GM08714 (cell line): ENCODE results near the gene IL18RAP.

Experiments used
- H3K4me3 ChIP-seq: fragments of 200-500 bp; sonication (Bioruptor generic); 2 replicates; pipeline ENCODE4 v1.5.1; 2014; ENCODE audit warnings: mild to moderate bottlenecking, low read length, inconsistent platforms
- ZNF274 ChIP-seq: IDR thresholded peaks from 2 replicates; pipeline ENCODE4 v1.6.1; 2012; ENCODE audit warnings: mild to moderate bottlenecking, low read depth, low read length

IL18RAP gene

DNA sequence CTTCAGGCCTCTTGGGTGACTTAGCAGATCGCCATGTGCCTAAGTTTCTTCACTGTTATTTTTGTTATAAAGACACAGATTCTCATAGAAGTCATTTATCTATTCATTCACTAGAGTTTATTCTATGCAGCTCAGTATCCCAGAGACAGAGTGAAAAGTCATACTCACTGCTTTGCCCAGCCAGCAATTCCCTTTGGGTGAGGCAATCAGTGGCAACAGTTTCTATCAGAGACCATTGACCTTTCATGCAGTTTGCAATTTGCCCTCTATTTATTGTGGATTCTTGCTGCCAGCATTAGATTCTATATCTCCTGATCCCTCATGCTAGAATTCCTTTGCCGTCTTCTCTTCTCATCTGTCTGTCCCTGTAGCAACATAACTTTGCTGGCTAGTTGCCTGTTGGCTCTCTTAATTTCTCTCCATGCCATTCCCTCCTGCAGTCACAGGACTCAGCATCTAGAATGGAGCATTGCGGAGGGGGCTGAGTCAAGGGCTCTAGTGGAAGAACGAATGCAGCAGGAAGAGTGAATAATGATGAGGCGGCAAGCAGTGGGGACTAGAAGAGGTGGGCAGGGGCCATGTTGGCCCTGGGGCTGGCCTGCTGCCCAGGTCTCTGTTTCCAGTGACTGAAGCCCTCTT, 62.3 kb downstream of the IL18RAP start:
- no peak for TF ChIP-seq ZNF274
- no peak overlapping the region for H3K4me3 ChIP-seq

DNA sequence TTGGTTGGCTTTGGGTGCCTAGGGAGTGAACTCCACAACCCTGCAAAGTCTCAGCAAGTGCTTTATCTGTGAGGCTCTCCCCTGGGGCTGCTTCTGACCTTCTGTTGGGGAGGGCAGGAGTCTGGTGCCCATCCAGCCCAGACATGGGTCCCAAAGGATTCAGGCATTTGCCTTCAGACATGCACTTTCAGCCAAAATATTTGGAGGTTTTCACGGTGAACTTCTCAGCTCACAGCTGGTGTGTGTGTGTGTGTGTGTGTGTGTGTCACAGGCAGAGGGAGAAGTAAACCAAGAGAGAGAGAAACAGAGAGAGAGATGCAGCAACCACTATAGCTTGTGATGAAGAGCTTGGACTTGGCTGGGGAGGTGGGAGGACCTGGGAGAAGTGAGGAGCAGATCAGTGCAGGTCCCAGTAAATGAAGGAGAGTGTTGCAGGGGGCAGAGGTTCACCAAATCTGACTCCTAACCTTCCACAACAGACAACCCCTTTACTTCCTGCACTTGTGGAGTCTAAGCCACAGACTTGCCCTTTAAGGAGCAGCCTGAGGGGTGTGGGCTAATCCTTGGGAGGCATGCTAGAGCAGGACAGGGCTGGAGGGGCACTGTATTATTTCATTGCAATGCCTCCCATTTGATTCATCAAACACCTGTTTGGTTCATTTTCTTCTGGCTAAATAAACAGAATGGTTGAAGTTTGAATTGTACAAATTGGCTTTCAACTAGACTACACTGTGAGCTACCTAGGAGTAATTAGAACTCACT, 64.2 kb downstream of the IL18RAP start:
- no peak for TF ChIP-seq ZNF274
- no peak overlapping the region for H3K4me3 ChIP-seq

DNA sequence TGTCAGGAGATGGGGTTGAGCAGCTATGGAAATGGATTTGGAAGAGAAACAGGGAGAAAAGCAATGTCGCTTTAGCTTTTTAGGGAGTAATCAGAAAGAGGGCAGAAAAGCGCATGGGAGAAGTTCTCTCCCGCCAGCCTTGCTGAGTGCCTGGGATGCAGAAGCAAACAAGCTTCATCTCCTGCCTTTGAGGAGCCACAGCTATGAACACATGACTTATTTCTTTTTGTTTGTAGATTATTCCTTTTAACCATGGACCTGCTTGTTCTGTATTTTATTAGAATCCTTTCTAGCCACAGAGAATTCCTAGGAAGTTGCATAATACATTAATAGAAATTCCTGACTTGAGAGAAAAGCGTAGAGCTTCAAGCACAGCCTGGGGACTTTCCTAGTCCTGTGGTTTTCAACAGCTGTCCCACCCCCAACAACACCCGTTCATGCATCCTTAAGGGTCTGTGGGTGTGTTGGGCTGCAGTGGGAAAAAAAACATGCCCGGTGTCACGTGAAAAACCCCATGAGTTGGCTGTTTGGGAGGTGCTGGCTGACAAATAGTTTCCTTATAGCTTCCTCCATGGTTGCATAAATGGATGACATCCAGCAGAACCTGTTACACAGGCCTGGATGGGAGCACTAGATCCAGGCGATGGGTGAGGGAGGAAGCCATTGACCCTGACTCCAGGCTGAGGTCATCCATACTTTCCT, 65.0 kb downstream of the IL18RAP start:
- no peak for TF ChIP-seq ZNF274
- H3K4me3 ChIP-seq, result no peak overlapping the region

DNA sequence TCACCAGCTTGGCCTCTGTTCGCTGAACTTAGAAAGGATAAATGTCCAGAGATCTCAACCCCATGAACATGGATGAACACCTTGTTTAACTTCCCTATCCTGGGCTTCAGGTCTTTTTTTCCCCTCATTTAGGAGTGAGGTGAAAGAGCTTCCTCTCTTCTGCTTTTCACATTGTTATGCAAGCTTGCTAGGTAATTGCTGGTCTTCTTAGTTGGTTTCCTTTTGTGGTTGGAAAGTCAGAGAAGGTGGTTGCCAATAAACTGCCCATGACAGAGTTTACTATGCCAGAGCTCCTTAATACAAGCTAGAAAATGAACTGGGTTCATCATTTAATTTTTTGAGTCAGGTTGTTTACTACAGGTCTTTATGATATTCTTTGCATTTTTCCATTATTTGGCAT, 66.7 kb downstream of the IL18RAP start:
- TF ChIP-seq ZNF274, result no peak
- no peak overlapping the region for H3K4me3 ChIP-seq

DNA sequence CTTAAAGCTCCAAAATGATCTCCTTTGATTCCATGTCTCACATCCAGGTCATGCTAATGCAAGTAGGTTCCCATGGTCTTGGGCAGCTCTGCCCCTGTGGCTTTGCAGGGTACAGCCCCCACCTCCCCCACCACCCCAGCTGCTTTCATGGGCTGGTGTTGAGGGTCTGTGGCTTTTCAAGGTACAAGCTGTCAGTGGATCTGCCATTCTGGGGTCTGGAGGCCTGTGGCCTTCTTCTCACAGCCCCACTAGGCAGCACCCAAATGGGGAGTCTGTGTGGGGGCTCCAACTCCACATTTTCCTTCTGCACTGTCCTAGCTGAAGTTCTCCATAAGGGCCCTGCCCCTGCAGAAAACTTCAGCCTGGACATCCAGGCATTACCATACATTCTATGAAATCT, 69.0 kb downstream of the IL18RAP start:
- no peak for TF ChIP-seq ZNF274
- H3K4me3 ChIP-seq, result no peak overlapping the region

DNA sequence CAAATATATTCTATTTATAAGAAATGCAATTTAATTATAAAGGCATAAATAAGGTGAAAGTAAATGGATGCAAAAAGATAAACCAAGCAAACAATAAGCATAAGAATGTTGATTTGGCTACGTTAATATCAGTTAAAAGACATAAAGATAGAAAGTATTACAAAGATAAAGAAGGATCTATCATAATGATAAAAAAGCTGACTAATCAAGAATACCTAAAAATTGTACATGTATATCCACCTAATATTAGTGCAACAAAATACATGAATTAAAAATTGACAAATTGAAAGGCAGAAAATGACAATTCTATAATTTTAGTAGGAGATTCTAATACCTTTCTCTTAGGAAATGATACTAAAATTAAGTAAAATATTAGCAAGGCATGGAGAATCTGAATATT, 71.6 kb downstream of the IL18RAP start:
- H3K4me3 ChIP-seq, result no peak overlapping the region
- no peak for TF ChIP-seq ZNF274

DNA sequence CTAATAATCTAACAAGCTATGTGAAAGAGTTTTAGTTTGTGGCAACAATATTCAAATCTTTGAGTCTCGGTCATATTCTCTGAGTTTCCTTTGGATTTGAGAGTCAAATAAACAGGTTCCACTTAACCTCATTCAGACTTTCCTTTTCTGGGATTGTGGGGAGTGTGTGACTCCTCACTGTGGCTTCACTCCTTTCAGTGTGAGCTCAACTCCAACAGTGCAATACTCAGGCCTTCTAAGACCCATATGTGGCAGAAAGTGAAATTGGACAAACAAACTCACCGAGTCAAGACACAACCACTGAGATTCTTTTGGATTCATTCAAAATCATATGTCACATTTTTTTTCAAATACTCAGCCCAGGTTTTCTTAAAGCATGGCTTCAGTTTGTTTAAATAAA, 75.5 kb downstream of the IL18RAP start:
- no peak for TF ChIP-seq ZNF274
- no peak overlapping the region for H3K4me3 ChIP-seq

DNA sequence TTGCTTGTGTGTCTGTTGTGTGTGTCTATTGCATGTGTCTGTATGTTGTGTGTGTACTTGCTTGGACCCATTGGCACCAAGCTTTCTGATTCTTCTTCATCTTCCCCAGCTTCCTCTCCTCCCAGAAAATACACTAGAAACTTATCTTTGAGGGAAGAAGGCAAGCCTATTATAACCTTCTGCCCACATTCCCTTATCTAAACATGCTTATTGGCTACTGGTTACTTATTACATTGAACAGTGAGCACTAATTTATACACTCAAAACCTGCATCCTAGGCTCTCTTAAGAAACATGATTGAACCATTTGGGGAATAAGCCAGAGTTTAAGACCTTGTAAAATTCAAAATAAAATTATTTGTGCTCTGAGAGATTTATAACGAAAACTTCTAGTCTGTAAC, 76.6 kb downstream of the IL18RAP start:
- no peak for TF ChIP-seq ZNF274
- no peak overlapping the region for H3K4me3 ChIP-seq
